GM13977 (cell line): Measurements from ENCODE around the gene PRDM16.
"Not testable (repeated sequence)": the region's sequence is repeated elsewhere in the genome, so short reads cannot be mapped to it uniquely, and the experiment has no call there.

ENCODE experiments used
- DNase-seq: peaks from one replicate; pipeline ENCODE4 v3.0.0; 2012; ENCODE audit warnings: low spot score
- CTCF ChIP-seq: IDR thresholded peaks from 2 replicates; pipeline ENCODE4 v1.5.1; 2012; ENCODE audit warnings: mild to moderate bottlenecking, control low read depth; ENCODE audit not compliant: insufficient read depth; ENCODE audit errors: extremely low read depth, missing control alignments
- in situ Hi-C: fragments of 300-500 bp; cut with MboI; formaldehyde crosslinking; loops from one replicate; pipeline ENCODE4 v1.12.0; 2022; ENCODE audit warnings: low sequenced_read_pairs, low pct_unique_long_range_greater_than_20kb, mixed read lengths, inconsistent platforms; ENCODE audit not compliant: unreplicated experiment

Gene PRDM16

GRCh38 chr1:3159996-3160395 lies 91.0 kb downstream of the PRDM16 start:
- DNase-seq: no peak
- no peak for TF ChIP-seq CTCF
- in situ Hi-C loops: no loop called here

GRCh38 chr1:3160647-3161145 lies 91.7 kb downstream of the PRDM16 start:
- no peak for DNase-seq
- TF ChIP-seq CTCF: no peak
- in situ Hi-C loops: no loop called here

GRCh38 chr1:3161176-3161840 lies 92.3 kb downstream of the PRDM16 start:
- no peak for TF ChIP-seq CTCF
- no peak for DNase-seq
- in situ Hi-C loops: no loop called here

GRCh38 chr1:3162322-3162882 lies 93.4 kb downstream of the PRDM16 start:
- in situ Hi-C loops: no loop called here
- no peak for DNase-seq
- no peak for TF ChIP-seq CTCF

- DNase-seq: no peak
- TF ChIP-seq CTCF: no peak
- in situ Hi-C loops: no loop called here
Observed at GRCh38 chr1:3163356-3163755, 94.4 kb downstream of the PRDM16 start.

GRCh38 chr1:3164671-3165070 lies 95.7 kb downstream of the PRDM16 start:
- TF ChIP-seq CTCF: no peak
- in situ Hi-C loops: no loop called here
- DNase-seq: no peak

GRCh38 chr1:3165189-3165588 lies 96.2 kb downstream of the PRDM16 start:
- DNase-seq, in situ Hi-C loops: not testable (repeated sequence)
